Raji (cell line): Measurements from ENCODE around the gene SMIM1.

Source experiments
- POLR2A ChIP-seq: IDR thresholded peaks from 2 replicates; pipeline ENCODE4 v1.6.1; 2011; ENCODE audit warnings: low read depth, low read length, control low read depth; ENCODE audit not compliant: insufficient read depth

SMIM1 gene

GRCh38 chr1:3788756-3789420 is 16.3 kb downstream of the SMIM1 start:
- TF ChIP-seq POLR2A: no peak

- TF ChIP-seq POLR2A: no peak
Observed at GRCh38 chr1:3789421-3790300, 17.1 kb downstream of the SMIM1 start.

DNA sequence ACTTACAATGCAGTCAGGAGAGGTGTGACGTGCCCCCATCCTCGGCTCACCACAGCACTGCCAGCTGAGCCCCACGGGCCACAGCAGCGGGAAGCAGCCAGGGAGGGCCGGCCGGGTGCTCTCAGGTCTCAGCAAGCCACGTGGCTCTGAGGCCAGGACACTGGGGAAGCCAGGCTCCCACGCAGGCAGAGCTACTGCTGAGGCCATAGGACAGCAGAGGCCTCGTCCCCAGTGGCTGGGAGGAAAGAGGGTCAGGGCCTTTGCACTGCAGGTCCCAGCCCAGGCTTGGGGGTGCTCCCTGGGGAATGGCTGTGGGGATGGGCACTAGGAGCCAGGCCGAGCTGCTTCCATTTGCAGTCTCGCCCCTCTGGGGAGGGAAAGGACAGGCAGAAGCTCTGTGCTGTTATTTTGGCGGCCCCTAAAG is 18.0 kb downstream of the SMIM1 start:
- TF ChIP-seq POLR2A: no peak

DNA sequence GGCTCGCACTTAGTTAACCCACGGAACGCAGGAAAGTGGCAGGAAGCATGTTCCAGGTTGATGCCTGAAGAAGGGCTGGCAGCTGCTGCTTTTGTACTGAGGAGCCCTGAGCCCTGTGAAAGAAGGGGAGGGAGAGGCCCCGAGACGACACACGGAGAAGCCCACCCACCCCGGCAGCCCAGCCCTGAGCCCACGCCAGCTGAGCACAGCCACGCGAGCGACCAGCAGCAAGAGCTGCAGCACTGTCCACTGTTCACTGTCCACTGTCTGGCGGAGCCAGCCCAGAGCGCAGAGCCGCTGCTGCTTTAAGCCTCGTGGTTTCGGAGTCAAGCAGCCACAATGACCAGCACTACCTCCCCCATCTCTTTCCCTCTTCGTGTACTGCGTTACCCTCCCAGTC is 18.4 kb downstream of the SMIM1 start:
- no peak for TF ChIP-seq POLR2A

- TF ChIP-seq POLR2A: no peak
Observed at GRCh38 chr1:3795453-3796214, 23.1 kb downstream of the SMIM1 start.

DNA sequence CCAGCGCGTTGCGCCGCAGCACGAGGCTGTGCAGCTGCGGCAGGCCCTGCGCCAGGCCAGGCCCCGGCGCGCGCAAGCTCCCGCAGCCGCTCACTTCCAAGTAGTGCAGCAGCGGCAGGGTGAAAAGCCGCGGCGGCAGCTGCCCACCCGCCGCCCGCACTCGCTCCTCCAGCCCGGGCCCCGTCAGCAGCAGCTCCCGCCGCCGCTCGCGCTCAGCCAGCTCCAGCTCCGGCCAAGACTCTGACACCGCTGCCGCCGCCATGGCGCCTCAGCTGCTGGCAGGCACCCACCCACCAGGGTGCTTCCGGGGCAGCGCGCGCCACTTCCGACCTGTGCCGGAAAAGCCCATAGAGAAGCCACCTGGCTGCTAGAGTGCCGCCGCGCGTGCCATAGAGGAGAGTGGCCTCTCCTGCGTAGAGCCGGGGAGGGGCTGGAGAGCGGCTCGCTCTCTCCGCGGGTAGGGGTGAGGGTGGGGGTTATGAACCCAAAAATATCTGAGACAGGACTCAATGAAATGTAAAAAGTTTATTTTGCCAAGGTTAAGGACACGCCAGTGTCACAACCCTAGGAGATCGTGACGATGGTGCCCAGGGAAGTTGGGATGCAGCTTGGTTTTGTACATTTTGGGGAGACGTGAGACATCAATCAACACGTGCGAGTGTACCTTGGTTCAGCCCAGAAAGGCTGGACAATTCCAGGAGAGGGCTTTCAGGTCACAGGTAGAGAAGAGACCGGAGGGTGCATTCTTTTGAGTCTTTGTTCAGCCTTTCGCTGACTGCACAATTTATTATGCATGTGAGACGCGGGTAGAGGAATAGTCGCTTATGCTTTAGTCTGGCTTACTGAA is 23.9 kb downstream of the SMIM1 start, which contains the start of gene LRRC47:
TSS of gene LRRC47 (minus strand) at position 284 of the 847 bp plus-strand sequence. CDS start at position 262, 22 bp downstream.
- TF ChIP-seq POLR2A: peak; percentile 84

DNA sequence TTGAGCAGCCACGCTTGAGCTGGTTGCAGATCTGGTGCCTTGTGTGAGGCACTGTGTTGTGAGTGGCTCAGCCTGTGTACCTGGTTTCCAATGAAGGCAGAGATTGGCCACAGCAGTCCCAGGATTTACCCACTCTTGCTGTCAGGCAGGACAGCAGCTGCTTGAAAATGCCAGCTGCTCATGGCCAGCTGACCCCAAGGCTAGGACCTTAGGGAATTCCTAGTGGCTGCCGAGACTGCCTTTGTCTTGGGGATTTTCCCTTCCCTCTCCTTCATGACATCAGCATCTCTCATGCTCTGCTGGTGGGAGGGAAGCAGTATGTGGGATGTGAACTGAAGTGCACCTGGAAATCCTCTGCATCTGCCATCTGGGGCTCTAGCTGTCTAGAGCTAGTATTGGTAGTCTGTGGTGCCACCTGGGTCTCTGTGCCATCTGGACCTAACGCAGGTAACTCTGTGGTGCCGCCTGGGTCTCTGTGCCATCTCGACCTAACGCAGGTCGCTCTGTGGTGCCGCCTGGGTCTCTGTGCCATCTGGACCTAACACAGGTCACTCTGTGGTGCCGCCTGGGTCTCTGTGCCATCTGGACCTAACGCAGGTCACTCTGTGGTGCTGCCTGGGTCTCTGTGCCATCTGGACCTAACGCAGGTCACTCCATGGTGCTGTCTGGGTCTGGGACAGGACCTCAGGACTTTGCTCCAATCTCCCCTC is 27.6 kb downstream of the SMIM1 start:
- 0 out of 2 replicates have a peak, but pooled peaks have one; percentile 17 for TF ChIP-seq POLR2A

GRCh38 chr1:3803905-3804626 is 31.5 kb downstream of the SMIM1 start:
- no peak for TF ChIP-seq POLR2A

DNA sequence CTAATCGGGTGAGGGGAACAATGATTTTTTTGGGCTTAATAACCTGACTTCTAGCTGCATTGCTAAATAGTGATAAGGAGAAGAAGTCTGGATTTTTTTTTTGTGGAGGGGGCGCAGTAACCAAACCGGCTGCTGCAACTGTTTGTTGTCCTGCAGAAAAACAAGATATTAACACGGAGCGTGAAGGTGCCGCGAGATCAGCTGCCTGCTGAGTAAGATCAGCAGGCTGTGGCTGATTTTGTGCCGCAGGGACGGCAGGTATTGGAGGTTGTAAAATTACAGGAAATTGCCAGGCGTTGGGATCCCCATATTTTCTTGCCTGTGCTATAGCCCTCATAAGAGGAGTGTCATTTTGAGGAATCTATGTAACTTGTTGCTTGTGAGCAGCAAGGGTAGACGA is 32.5 kb downstream of the SMIM1 start:
- no peak for TF ChIP-seq POLR2A

GRCh38 chr1:3807769-3808168 is 35.2 kb downstream of the SMIM1 start:
- no peak for TF ChIP-seq POLR2A

- no peak for TF ChIP-seq POLR2A
Observed at GRCh38 chr1:3809680-3810079, 37.1 kb downstream of the SMIM1 start.

GRCh38 chr1:3811595-3811911 is 39.0 kb downstream of the SMIM1 start:
- no peak for TF ChIP-seq POLR2A

DNA sequence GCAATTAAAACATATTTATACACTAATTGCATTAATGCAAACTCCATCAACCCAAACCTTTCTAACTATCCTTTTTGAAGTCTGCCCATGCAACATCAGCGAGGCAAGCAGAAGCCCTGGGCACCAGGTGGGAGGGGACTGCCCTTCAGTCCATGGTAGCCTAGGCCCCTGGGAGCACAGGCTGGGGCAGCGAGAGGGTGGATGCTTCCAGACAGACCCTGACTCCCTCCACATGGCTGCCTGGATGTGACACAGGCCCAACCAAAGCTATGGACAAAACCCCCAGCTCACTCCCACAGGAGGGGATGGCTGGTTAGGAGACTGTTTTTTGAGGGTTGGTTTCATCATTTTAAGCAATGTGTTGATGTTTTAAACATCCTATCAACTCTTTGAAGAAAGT is 41.5 kb downstream of the SMIM1 start:
- no peak for TF ChIP-seq POLR2A
